ENCODE measurements around the gene DAB1. TPM values are rescaled to one million over a fixed set of nuclear protein-coding genes. Genes with fewer than 3 reads are reported as not detected.

The DAB1 gene
- total RNA-seq, 2 experiments from 2014 or later = 0.52 to 0.61 TPM

DNA sequence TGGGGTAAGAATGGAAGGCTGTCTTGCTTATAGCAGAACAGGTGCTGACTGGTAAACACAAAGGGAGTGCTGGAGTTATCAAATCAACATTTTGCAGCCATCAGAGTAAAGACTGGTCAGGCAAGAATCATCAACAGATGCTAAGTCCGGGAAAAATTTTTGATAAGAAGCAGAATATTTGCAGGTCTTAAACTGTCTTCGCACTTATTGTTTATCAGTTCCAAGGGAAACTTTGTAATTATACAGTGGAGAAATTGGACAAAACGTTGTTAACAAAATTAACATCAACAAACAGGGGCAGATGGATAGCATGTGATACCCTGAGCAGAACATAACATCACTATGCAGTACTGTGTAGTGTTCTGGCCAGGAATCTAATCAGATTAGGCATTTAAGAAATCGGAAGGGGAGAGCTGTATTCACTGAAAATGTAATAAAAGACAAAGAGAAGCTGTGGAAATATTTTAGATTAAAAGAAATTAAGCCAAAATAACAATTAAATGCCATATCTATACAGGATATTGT is 127.1 kb downstream of the DAB1 start:
- TF ChIP-seq, protein P1, sequence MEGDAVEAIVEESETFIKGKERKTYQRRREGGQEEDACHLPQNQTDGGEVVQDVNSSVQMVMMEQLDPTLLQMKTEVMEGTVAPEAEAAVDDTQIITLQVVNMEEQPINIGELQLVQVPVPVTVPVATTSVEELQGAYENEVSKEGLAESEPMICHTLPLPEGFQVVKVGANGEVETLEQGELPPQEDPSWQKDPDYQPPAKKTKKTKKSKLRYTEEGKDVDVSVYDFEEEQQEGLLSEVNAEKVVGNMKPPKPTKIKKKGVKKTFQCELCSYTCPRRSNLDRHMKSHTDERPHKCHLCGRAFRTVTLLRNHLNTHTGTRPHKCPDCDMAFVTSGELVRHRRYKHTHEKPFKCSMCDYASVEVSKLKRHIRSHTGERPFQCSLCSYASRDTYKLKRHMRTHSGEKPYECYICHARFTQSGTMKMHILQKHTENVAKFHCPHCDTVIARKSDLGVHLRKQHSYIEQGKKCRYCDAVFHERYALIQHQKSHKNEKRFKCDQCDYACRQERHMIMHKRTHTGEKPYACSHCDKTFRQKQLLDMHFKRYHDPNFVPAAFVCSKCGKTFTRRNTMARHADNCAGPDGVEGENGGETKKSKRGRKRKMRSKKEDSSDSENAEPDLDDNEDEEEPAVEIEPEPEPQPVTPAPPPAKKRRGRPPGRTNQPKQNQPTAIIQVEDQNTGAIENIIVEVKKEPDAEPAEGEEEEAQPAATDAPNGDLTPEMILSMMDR (IDR thresholded peaks at IDR 0.05) = no peak
- ATAC-seq (ENCODE audit: poor library complexity) = no peak

DNA sequence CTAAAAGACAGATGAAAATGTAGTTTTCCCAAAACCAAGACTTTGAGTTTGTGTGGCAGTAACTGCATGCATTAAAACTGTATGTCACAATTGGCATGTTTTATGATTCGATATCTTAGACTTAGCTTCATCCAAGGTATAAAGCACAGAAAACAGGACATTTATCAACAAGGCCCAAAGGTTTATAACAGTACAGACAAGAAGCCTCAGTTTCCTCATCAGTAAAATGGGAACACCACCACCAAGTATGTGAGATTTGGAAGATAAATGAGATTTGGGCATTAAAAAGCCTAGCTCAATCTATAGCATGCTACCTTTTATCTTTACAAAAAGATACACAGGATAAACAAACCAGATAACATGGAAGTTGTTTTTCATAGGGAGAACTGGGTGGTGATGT is 128.5 kb downstream of the DAB1 start:
- CTCF ChIA-PET = no interaction called here
- no peak for ATAC-seq (ENCODE audit: poor library complexity)
- Mint-ChIP-seq H3K27me3 (no peaks in the 10 kb centered on the region), H3K9me3 (no peaks in the 10 kb centered on the region), H3K27ac (no peak overlapping the region), H3K4me3 (no peak overlapping the region), H3K4me1 (ENCODE audit: low read depth) (no peaks in the 10 kb centered on the region), H3K36me3 (ENCODE audit: low read depth) (no peaks in the 10 kb centered on the region)
- POLR2A ChIA-PET = no interaction called here
- intact Hi-C loops (cut with DNase I, micrococcal nuclease) = no loop called here
- Histone ChIP-seq H3K36me3 (ENCODE audit: insufficient read depth, low read length) (no peaks in the 10 kb centered on the region), H3K27ac (ENCODE audit: low read depth in 1 of 2, low read length in 2 of 2) (no peak overlapping the region), H3K4me3 (ENCODE audit: low read length) (no peak overlapping the region), H3K27me3 (ENCODE audit: control insufficient read depth in 1 of 2, insufficient read depth in 2 of 2, low read length in 2 of 2) (no peaks in the 10 kb centered on the region), H3K9me3 (ENCODE audit: control insufficient read depth in 1 of 2, insufficient read depth in 1 of 2, low read length in 2 of 2) (no peaks in the 10 kb centered on the region), H3K4me1 (ENCODE audit: insufficient read depth, low read length) (no peaks in the 10 kb centered on the region)
- TF ChIP-seq, protein P1 (IDR thresholded peaks at IDR 0.05) = no peak
- no peak for DNase-seq

More for the DNA sequence above, 127.1 kb downstream of the DAB1 start:
- no peaks in the 10 kb centered on the region for H3K27me3 ChIP-seq (ENCODE audit: control insufficient read depth in 1 of 2, insufficient read depth in 2 of 2, low read length in 2 of 2)
- Mint-ChIP-seq H3K27me3 (no peaks in the 10 kb centered on the region), H3K36me3 (ENCODE audit: low read depth) (no peaks in the 10 kb centered on the region), H3K4me1 (ENCODE audit: low read depth) (no peaks in the 10 kb centered on the region), H3K9me3 (no peaks in the 10 kb centered on the region), H3K4me3 (no peak overlapping the region), H3K27ac (no peak overlapping the region)
- H3K9me3 ChIP-seq (ENCODE audit: control insufficient read depth in 1 of 2, insufficient read depth in 1 of 2, low read length in 2 of 2) = no peaks in the 10 kb centered on the region
- POLR2A ChIA-PET = no interaction called here
- no peak for DNase-seq
- CTCF ChIA-PET = no interaction called here
- no peaks in the 10 kb centered on the region for H3K4me1 ChIP-seq (ENCODE audit: insufficient read depth, low read length)
- intact Hi-C loops (cut with DNase I, micrococcal nuclease) = no loop called here
- H3K27ac ChIP-seq (ENCODE audit: low read depth in 1 of 2, low read length in 2 of 2) = no peak overlapping the region
- H3K36me3 ChIP-seq (ENCODE audit: insufficient read depth, low read length) = no peaks in the 10 kb centered on the region
- no peak overlapping the region for H3K4me3 ChIP-seq (ENCODE audit: low read length)

DNA sequence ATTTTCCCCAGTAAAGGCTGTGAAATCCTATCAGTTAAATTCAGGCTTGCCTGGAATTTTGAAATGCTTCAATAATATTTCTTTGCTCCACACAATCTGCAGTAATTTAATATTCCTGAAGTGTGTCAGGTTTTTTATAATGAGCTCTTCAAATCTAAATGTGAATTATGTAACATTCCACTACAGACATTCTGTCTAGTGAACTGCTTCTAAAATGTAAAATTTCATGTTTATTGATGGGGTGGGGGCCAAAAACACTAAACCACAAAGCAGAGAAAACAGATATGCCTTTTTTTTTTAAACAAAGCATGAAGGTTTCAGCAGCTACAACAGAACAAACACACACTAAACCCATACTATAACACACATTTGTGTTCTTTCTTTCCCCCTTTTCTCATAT is 129.7 kb downstream of the DAB1 start:
- Mint-ChIP-seq H3K4me1 (ENCODE audit: low read depth) (no peaks in the 10 kb centered on the region), H3K4me3 (no peak overlapping the region), H3K27ac (no peak overlapping the region), H3K36me3 (ENCODE audit: low read depth) (no peaks in the 10 kb centered on the region), H3K27me3 (peaks cover 6% of the 10 kb centered on the region), H3K9me3 (no peaks in the 10 kb centered on the region)
- ATAC-seq (ENCODE audit: poor library complexity) = no peak
- ChIA-PET POLR2A (interaction anchor here (0.6 to 1.3 kb wide), 2 partner anchors 12 to 164 kb away, joined by 3 to 5 read pairs; no protein-coding TSS in a partner anchor), CTCF (no interaction called here)
- no peaks in the 10 kb centered on the region for H3K36me3 ChIP-seq (ENCODE audit: insufficient read depth, low read length)
- H3K9me3 ChIP-seq (ENCODE audit: control insufficient read depth in 1 of 2, insufficient read depth in 1 of 2, low read length in 2 of 2) = no peaks in the 10 kb centered on the region
- TF ChIP-seq, protein P1 (IDR thresholded peaks at IDR 0.05) = no peak
- H3K27me3 ChIP-seq (ENCODE audit: control insufficient read depth in 1 of 2, insufficient read depth in 2 of 2, low read length in 2 of 2) = no peaks in the 10 kb centered on the region
- no peak for DNase-seq
- intact Hi-C loops (cut with DNase I, micrococcal nuclease) = no loop called here
- no peaks in the 10 kb centered on the region for H3K4me1 ChIP-seq (ENCODE audit: insufficient read depth, low read length)
- no peak overlapping the region for H3K4me3 ChIP-seq (ENCODE audit: low read length)
- H3K27ac ChIP-seq (ENCODE audit: low read depth in 1 of 2, low read length in 2 of 2) = no peak overlapping the region

All from CD4-positive, alpha-beta T cell (primary cell).